Left renal cortex interstitium (tissue), 4 donors: ENCODE results near the gene PLBD2. TPM values are rescaled to one million over a fixed set of nuclear protein-coding genes. Genes with fewer than 3 reads are reported as not detected.

Source experiments
- DNase-seq, 4 donors: peaks; one replicate each; pipeline ENCODE4 v3.0.0-alpha.2; 2013; ENCODE audit warnings: low read depth in 4 of 4, low spot score in 2 of 4, missing footprints in 1 of 4
- polyA plus RNA-seq, 4 donors: library from polyadenylated mRNA; unstranded; fragments of 120-200 nt; gene quantifications; one replicate each; pipeline ENCODE4 v1.2.1, GENCODE V29; 2013; ENCODE audit not compliant: insufficient read length in 4 of 4

PLBD2 gene
- polyA plus RNA-seq, 4 donors = 15.4 to 23.4 (median 18.2) TPM

- DNase-seq = no peak
These were observed 9.9 kb downstream of the PLBD2 start for GRCh38 chr12:113368331-113368730.

GRCh38 chr12:113369391-113369985 is 11.1 kb downstream of the PLBD2 start:
- no peak for DNase-seq

DNA sequence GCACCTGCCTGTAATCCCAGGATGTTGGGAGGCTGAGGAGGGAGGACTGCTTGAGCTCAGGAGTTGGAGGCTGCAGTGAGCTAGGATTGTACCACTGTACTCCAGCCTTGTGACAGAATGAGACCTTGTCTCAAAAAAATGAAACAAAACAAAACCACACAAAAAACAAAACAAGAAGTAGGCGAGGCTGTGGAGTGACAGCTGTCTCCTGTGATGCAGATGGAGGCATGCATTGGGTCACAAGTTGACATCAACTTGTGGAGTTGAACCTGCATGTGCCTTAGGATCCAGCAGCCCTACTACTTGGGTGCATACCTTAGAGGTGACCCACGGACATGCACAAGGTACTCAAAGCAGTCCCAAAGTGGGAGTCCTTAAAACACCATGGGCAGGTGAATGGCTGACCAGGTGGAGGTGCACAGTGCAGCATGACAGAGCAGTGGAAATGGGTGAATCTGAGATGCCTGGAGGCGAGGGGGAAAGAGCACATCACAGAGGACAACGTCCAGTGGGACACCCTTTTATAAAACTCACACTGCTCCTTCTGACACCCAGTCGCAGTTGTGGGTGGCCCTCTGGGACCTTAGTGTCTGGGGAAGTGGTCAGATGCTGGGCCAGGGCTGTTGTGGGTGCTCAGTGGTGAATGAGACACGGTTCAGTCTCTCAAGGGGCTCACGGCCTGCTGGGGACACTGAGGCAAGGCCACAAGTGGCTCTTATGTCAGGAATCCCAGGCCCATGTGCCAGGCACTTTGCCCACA is 12.7 kb downstream of the PLBD2 start:
- DNase-seq = no peak

DNA sequence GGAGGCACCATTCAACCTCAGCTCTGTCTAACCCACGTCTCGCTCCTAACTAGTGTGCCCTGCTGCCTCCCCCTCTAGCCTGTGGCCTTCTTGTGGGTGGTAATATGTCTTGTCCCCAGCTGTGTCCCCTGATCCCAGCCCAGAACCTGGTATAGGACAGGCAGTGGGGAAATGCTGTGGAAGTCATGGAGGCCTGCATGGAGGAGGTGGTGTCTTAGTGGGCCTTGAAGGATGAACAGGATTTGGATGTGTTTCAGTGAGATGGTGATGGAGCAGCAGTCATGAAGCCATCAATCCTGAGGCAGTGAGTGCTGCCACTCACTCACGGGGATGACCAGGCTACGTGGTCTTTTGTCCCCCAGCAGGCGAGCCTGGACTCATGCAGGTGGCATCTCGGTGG is 13.4 kb downstream of the PLBD2 start:
- DNase-seq = no peak

GRCh38 chr12:113372371-113372770 is 14.0 kb downstream of the PLBD2 start:
- no peak for DNase-seq

DNA sequence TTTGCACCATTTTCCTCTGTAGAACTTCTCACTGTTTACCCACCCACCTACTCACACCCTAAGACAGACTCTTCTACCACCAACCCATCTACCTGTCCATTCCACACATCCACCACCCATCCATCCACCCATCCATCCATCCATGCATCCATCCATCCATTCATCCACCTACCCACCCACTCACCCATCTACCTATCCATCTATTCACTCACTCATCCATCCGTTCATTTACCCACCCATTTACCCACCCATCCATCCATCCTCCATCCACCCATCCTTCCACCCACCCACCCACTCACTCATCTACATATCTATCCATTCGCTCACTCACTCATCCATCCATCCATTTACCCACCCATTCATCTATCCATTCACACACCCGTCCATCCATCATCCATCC is 15.1 kb downstream of the PLBD2 start:
- no peak for DNase-seq

DNA sequence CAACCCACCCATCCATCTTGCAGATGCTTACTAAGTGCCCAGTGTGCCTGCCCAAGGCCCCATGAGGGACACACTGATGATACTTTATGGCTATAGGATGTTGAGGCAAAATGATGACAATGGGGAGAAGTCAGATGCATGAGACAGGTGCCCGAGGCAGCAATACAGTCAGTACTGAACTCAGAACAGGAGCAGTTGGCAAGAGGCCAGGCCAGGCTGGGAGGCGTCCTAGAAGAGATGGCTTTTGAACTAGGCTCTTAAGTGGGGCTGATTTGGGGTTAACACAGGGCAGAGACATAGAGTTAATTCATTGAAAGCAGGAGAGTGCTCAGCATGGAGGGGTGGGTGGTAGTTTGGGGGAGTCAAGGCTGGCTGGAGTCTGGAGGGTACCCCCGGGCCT is 15.6 kb downstream of the PLBD2 start:
- DNase-seq = no peak

- no peak for DNase-seq
These were observed 16.5 kb downstream of the PLBD2 start for GRCh38 chr12:113374823-113375428.

GRCh38 chr12:113378291-113378690 is 19.9 kb downstream of the PLBD2 start:
- DNase-seq = no peak

- DNase-seq = no peak
These were observed 22.8 kb downstream of the PLBD2 start for GRCh38 chr12:113381220-113381619.

- DNase-seq = no peak
These were observed 23.8 kb downstream of the PLBD2 start for GRCh38 chr12:113382206-113382605.

DNA sequence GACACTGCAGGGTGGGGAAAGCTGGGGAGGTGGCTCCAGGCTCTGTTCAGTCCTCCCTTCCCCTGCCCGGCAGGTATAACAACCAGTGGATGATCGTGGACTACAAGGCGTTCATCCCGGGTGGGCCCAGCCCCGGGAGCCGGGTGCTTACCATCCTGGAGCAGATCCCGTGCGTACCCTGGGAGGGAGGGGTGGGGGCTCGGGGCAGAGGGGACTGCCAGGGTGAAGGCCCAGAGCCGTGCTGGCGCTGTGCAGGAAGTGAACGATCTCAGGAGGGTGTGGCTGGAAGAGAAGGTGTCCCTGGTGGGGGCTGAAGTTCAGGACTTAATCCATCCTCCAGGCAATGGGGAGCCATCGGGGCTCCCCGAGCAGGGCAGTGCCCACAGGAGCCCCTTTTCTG is 26.4 kb downstream of the PLBD2 start:
- no peak for DNase-seq

GRCh38 chr12:113385282-113385882 is 27.0 kb downstream of the PLBD2 start:
- no peak for DNase-seq

- DNase-seq = no peak
These were observed 28.6 kb downstream of the PLBD2 start for GRCh38 chr12:113386866-113387566.

GRCh38 chr12:113387631-113388030 is 29.2 kb downstream of the PLBD2 start:
- no peak for DNase-seq

DNA sequence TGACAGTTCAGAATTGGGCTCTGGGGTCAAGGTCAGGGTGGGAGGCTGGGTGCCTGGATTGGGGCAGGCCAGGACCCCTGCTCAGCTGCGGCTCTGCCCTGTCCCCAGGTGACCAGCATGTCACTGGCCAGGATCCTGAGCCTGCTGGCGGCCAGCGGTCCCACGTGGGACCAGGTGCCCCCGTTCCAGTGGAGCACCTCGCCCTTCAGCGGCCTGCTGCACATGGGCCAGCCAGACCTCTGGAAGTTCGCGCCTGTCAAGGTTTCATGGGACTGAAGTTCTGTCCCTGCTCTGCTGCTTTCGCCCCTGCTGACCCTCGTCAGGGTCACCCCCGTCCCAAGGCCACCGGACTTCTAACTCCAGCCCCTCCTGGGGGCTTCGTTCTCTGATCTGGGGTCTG is 30.0 kb downstream of the PLBD2 start:
- no peak for DNase-seq

- no peak for DNase-seq
These were observed 32.0 kb downstream of the PLBD2 start for GRCh38 chr12:113390064-113391043.

DNA sequence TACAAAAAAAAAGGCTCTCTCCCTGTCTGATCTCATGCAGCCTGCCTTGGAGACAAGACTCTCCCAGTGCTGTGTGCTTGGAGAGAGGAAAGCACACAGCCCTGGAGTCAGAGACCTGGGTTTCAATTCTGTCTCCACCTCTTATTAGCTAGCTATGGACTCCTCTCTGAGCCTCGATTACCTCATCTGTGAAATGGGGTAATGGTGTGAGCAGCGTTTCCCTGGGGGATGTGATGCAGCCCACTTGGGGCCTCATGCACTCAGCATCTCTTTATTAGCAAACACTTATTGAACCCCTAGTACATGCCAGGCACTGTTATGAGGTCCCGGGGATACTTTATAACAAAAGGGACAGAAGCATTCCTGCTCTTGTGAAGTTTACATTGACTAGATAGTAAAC is 32.8 kb downstream of the PLBD2 start:
- no peak for DNase-seq

- DNase-seq = no peak
These were observed 33.4 kb downstream of the PLBD2 start for GRCh38 chr12:113391650-113392337.
